ENCODE results near the gene RABGAP1L.
A peak's percentile ranks its signal among the peaks of the same experiment; 100 is the strongest.
"Not testable (repeated sequence)": the region's sequence is repeated elsewhere in the genome, so short reads cannot be mapped to it uniquely, and the experiment has no call there.

The RABGAP1L gene

DNA sequence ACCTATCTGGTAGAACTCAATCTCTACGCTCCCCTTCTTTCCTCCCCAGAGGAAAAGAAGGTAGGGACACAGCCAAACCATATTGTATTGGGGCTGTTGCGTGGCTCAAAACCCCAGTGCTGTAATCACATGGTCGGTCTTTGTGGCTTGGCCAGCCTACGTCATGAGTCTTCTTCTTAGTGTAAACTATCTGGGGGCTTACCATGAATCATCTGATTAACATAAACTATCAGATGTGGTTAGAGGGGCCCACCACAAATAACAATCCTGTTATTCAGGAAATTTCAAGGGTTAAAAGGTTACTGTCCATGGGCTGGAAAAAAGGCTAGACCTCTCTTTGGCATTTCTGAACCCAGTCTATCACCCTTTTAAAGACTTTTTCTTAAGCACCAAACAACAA, 238.9 kb downstream of the RABGAP1L start:
- DNase-seq, result no peak

DNA sequence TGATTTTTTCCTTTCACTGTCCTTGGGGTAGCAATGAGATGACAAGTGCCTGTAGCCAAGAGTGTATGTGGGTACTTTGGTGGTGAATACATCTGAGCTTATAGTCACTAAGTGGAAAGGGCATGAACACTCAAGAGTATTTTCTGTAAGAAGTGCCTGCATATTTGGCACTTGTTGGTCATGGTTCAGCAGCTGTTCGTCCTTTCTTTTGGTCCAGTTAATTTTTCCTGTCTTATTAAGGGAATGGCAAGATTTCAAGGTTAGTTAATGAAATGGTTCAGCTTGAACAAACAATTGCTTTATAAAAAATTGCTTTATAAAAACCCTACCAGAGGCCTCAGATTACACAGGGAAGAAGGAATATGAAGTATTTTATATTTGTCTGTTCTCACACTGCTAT, 239.9 kb downstream of the RABGAP1L start:
- DNase-seq, result peak in 1 of 2 experiments; percentile 14

DNA sequence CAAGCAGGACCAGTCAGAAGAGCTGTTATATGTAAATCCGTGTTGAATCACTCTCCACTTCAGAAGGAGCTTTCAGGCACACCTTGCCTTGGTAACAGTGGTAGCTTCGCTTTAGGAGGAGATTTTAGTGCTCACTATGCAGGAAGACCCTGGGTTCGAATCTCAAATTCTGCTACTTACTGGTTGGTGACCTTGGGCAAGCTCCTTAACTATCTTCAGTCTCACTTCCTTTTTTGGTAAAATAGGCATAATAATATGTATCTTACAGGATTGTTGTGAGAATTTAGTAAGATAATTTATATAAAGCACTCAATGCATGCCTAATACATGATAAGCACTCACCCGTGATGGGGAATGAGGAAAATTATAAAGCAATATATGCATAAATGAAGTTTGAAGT, 241.8 kb downstream of the RABGAP1L start:
- DNase-seq, result no peak

DNA sequence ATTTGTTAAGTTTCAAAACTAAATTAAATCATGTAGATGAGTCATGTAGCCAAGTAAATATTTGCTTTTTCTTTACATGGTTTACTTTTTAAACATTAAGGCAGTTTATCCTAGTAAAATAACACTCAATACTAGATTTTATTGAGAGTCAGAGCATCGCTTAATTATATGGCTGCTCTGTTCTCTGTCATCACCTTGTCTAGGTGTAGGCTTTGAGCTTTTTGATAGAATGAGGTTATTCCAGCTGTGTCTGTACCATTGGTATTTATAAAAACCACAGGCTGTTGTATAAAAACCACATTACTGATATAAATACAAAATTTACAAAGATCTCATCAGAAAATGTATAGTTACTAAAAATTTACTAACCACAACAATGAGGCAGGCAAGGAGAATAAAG, 245.9 kb downstream of the RABGAP1L start:
- no peak for DNase-seq

DNA sequence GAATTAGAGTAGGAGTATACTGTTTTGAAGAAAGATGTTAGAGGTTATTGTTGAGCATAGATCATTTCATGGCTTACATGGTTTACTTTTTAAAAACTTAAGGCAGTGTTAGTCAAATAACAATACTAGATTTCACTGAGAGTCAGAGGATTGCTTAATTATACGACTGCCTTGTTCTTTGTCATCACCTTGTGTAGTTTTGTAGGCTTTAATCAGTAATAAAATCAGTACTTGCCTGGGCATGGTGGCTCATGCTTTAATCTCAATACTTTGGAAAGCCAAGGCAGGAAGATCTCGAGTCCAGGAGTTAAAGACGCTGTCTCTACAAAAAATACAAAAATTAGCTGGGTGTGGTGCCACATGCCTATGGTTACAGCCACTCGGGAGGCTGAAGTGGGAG, 247.1 kb downstream of the RABGAP1L start:
- DNase-seq, result no peak

DNA sequence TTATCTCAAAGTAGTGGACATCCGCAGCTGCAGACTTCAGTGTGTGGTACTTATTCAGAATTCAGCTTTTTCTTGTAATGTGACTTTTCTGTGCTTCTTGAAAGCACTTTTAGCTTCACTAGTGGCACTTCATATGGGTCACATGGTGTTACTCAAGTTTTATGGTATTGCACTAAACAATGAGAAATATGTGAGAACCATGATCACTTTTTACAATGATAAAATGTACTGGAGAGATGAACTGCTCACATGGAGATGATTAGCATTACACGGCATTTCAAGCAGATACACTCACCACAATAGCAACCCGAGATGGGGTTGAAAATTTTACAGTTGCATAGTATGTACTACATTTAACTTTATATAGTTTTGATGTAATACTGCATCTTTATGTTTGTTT, 248.3 kb downstream of the RABGAP1L start:
- no peak for DNase-seq

DNA sequence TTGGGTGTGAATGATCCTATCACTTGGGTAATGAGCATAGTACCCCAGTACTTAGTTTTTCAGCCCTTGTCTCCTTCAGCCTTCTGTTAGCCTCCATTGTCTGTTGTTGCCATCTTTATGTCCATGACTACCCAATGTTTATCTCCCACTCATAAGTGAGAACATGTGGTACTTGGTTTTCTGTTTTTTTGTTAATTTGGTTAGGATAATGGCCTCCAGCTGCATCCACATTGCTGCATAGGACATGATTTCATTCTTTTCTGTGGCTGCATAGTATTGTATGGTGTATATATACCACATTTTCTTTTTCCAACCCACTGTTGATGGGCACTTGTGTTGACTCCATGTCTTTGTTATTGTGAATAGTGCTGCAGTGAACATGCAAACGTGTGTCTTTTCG, 248.8 kb downstream of the RABGAP1L start:
- no peak for DNase-seq

DNA sequence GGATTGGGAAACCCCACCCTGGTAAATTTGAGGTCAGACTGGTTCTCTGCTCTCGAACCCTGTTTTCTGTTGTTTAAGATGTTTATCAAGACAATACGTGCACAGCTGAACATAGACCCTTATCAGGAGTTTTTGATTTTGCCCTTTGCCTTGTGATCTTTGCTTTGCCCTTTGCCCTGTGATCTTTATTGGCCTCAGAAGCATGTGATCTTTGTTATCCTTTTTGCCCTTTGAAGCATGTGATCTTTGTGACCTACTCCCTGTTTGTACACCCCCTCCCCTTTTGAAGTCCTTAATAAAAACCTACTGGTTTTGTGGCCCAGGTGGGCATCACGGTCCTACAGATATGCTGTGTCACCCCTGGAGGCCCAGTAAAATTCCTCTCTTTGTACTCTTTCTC, 250.5 kb downstream of the RABGAP1L start:
- DNase-seq, result not testable (repeated sequence)

DNA sequence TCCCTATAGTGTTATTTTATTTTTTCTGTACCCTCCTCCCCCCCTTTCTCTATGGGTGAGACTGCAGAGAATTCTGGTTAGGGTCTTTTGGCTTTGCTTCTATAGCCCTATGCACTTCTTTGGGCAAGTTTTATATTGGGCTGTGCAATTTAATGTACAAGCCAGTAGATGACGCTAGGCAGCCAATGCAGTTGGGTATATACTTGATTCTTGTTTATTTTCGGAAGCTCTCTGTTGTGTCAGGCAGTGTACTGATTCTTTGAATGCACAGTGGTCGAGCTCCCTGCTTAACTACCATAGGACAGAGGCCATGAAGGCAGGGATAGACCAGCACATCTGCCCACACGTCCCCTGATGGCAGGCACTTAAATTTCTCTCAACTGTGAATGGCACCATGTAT, 254.3 kb downstream of the RABGAP1L start:
- DNase-seq, result no peak

DNA sequence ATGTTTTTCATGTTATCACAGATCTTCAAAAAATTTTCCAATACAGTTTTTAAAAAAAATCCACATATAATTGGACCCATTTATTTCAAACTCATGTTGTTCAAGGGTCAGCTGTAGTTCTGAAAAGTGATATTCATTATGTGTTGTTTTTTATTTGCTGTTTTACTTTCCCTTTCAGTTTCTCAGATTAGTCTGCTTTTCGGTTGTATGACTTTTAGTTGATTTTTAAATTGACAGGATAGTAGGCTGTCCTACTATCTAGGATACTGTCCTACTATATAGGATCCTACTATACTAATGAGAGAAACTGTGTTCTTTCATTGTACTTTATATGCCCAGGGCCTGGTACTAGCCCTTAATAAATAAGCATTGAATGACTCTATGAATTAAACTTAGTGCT, 254.9 kb downstream of the RABGAP1L start:
- no peak for DNase-seq

DNA sequence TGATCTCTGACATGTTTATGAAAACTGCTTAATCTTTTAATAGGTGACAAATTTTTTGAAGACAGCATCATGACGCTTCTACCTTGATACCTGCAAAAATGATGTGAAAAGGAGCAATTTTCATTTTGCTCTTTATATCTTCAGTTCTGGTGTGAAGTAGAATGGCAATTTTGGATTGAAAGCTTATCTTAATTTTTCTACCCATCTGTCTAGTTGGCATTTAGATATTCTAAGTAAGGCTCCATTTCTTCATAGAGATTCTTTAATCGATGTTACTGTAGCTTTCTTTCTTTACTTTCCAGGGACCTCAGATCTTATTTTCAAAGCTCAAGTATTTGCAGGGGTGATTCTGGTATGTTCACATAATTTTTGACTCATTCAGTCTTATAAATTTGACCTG, 256.2 kb downstream of the RABGAP1L start:
- no peak for DNase-seq

DNA sequence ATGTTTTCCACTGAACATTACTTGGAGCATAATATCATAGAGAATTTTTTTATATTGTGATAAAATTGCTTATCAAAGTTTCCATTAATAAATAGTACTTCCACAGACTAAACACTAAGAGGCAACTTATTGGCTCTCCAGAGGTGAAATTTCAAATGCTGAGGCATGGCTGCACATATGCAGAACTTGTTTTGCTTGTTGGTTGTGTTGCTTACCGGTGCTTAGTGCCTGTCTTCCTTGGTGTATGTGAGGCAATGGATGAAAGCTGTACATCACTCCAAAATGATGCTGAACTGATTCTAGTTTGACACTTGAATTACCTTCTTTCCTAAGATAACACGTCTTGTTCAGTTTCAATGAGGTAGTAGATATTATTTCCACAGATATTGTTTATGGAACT, 258.6 kb downstream of the RABGAP1L start:
- DNase-seq, result no peak

DNA sequence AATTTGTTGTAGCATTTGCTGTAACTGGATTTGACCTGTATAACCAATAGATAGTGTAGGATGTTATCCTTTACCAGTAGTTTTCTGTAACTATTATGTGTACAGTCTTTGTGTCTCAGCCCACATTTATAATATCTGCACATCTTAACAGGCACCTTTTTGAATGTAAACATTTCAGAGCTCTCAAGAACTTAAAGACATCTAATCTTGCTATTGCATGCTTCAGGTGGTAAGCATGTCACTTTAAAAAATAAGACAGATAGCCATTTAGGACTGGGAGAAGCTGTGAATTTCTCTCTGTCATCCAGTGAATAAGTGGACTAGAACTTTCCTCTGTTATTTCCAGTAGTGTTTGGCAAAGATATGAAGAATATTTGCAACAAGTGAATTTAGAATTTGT, 265.8 kb downstream of the RABGAP1L start:
- no peak for DNase-seq

DNA sequence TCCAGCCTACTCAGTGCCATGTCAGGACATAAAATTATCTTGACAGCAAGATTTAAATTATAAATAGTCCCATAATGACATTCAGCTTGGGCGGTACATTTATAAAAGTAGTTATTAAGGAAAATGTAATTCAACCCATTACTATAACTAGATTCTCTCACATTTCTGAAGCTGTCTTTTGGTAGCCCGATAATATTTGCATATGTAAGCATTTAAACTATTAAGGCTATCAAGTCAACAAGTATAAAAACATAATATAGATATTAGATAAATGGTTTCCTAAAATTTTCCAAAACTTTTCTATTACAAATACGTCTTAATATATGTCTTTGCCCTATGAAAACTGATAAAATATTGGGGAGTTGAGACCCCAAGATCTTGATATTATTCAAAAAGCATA, 266.8 kb downstream of the RABGAP1L start:
- DNase-seq, result no peak

DNA sequence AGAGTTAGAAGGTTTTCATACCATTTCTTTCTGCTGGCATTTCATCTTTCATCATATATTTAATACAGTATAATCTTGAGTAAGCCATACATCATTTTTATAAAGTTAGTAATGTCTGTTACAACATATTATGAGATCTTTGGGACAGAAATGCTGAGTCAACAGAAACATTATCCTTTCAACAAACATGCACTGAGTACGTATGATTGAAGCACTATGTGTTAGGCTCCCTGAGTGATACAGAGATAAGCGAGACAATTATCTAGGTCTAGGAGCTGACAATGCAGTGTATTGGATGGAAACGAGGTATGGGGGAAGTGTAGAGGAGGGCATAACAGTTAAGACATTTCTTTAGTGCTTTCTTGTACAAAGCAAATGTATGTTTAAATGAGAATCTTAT, 268.7 kb downstream of the RABGAP1L start:
- no peak for DNase-seq

DNA sequence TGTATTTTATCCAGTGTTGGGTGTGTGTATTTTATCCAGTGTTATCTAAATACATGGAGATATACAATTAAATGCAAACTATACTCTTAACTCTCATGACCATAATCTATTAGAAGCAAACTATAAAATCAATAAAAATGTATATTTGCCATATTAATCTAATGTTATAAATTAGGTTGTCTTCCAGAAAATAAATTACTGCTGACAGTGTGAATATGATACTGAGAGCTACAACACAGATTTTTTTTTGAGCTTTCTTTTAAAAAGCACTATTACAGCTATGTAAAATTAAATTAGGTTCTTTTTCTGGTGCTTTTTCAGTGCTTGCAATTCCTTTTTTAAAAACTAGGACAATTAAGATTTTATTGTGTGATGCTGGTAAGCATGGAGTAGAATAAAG, 269.4 kb downstream of the RABGAP1L start:
- DNase-seq, result no peak

DNA sequence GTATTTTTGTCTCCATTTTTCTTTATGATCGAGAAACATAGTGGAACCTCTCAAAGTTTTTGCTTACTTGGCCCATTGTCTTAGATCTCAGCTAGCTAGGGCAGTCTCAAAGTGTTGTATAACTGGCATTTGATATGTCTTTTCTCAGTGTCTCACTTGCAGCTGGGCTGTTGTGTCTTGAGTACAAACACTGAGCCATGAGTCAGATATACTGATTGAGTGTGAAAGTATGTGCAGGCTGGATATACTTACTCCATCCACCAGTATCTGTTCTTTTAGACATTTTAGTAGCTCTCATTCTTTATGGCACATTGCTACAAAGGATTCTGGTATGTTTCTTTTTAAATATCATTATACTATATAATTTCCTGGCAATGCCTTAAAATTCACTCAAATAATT, 274.1 kb downstream of the RABGAP1L start:
- DNase-seq, result no peak

DNA sequence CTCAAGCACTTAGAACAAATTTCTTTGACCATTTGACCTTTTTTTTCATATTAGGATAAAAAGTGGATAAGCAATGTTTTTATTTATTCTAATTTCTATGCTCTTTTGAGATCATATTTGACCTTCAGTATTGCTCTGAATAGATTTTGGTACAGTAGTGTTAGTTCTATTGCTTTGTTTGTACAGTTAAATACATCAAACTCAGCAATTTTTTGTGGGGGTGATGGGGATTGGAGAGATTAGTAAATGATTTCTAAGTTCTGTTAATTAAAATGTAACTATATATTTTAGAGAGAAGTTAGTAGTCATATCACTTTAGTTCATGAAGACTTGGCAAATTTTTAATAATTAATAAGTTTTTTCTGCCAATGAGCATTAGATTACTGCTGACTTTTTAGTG, 286.0 kb downstream of the RABGAP1L start:
- no peak for DNase-seq

DNA sequence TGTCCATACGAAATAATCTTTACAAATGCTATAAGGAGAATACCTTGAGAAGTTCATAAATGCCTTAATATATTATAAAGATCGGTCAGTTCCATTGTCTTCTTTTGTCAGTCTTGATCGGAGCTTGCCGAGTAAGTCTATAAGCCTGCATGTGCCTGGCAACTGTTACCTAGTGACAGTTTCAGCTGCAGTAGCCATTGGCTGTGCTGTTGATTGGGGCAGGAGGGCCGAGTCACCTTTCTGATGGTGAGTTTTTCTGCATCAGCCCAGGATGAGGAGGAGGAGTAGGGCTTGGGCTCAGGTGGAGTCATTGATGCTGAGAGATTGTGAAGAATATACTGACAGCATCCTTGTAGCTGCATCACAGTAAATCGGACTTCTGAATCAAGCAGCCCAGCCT, 286.5 kb downstream of the RABGAP1L start:
- no peak for DNase-seq

DNA sequence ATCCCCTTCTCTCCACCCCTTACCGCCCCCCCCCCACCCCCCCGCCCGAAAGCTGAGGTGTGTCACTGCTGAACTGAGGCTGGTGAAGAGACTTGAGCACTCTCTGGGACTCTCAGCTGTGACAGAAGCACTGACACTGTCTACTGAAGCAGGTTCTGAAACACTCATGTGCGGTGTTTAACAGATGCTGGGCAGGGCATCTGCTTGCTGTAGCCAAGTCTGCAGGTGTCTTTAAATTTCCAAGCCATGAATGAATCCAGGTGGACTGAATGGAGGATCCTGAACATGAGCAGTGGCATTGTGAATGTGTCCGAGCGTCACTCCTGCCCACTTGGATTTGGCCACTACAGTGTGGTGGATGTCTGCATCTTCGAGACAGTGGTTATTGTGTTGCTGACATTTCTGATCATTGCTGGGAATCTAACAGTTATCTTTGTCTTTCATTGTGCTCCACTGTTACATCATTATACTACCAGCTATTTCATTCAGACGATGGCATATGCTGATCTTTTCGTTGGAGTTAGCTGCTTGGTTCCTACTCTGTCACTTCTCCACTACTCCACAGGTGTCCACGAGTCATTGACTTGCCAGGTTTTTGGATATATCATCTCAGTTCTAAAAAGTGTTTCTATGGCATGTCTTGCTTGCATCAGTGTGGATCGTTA, 288.7 kb downstream of the RABGAP1L start, which contains the start of gene GPR52:
Gene GPR52 (plus strand): TSS at position 99 of the 665 bp plus-strand sequence. CDS start 148 bp downstream, at position 247.
- no peak for DNase-seq

DNA sequence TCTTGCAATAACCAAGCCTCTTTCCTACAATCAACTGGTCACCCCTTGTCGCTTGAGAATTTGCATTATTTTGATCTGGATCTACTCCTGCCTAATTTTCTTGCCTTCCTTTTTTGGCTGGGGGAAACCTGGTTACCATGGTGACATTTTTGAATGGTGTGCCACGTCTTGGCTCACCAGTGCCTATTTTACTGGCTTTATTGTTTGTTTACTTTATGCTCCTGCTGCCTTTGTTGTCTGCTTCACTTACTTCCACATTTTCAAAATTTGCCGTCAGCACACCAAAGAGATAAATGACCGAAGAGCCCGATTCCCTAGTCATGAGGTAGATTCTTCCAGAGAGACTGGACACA, 289.2 kb downstream of the RABGAP1L start:
- DNase-seq, result peak in 1 of 2 experiments; percentile 17

DNA sequence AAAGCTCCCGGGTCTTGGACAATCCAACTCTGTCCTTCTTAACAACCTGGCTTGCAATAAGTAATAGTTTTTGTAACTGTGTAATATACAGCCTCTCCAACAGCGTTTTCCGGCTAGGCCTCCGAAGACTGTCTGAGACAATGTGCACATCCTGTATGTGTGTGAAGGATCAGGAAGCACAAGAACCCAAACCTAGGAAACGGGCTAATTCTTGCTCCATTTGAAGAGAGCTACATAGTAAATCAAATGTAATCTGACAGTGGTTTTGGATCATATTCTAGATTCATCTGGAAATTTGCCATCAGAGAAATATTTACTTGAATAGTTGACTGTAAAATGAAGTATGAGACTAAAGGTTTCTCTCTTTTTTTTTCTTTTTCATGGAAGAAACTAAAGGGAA, 289.7 kb downstream of the RABGAP1L start:
- DNase-seq, result peak; percentile 57 to 67

DNA sequence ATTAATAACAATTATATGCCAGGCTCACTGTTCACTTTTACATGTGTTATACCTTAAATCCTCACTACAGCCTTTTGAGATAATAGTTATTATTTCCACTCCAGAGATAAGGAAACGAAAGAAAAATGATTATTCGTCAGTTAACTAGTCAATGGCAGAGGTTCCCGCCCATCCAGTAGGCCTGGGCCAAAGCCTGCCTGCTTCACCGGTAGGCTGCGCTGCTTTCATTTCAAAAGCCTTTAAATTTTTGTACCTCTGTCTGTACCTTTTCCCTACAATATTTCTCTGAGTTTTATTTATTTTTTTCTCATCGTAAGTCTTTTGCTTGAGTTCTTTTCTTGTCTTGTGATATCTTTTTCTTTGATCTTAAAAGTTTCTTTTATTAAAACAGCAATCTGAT, 292.1 kb downstream of the RABGAP1L start:
- no peak for DNase-seq

DNA sequence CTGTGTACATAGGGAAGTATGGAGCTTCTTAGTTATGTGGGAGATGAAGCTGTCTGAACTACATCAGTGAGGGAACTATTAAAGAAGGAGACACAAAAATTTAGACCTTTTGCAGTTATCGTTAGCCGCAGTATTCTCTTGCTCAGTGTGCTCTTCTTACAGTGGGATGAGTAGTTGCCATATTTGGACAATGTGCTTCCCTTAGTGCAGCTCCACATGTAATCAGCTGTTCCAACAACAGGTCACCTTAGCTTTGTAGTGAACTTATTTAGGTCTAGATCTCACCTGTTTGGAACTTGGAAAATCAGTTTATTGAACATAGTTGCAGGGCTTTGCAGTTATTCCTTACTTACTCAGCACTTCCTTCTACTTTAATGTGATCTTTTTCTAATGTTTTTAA, 306.5 kb downstream of the RABGAP1L start:
- DNase-seq, result no peak

DNA sequence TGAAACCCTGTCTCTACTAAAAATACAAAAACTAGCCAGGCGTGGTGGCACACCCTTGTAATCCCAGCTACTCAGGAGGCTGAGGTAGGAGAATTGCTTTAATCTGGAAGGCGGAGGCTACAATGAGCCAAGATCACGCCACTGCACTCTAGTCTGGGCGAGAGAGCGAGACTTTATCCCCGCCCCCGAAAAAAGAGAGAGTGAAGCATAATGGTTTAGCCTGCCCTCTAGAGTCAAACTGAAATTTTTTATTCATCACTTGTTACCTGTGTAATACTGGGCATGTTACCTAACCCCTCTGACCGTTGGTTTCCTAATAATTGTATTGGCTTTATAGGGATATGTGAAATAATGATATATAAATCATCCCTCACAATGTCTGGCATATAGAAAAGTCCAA, 307.3 kb downstream of the RABGAP1L start:
- DNase-seq, result no peak

DNA sequence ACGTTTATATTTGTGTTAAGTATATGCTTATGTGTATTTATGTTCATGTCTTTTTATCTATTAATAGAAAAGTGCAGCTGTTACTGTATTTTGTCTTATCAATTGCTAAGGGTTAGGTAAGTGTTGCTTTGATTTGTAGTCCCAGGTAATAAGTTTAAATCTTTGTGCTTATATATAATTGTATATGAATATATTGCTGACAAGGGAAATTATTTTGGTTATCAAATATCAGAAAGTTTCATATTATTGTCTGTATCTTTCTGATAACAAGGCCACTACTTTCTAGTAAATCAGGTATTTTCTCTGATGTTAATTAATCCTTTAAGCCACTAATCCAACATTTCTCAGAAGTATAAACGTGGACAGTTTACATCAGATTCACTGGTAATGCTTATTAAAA, 309.7 kb downstream of the RABGAP1L start:
- DNase-seq, result no peak
